ENCODE data around the gene S100A6. TPM values are rescaled to one million over a fixed set of nuclear protein-coding genes. Genes with fewer than 3 reads are reported as not detected.
"Not testable (repeated sequence)": the region's sequence is repeated elsewhere in the genome, so short reads cannot be mapped to it uniquely, and the experiment has no call there.

The S100A6 gene
- polyA plus RNA-seq, 3 donors: 208 to 240 (median 221) TPM

DNA sequence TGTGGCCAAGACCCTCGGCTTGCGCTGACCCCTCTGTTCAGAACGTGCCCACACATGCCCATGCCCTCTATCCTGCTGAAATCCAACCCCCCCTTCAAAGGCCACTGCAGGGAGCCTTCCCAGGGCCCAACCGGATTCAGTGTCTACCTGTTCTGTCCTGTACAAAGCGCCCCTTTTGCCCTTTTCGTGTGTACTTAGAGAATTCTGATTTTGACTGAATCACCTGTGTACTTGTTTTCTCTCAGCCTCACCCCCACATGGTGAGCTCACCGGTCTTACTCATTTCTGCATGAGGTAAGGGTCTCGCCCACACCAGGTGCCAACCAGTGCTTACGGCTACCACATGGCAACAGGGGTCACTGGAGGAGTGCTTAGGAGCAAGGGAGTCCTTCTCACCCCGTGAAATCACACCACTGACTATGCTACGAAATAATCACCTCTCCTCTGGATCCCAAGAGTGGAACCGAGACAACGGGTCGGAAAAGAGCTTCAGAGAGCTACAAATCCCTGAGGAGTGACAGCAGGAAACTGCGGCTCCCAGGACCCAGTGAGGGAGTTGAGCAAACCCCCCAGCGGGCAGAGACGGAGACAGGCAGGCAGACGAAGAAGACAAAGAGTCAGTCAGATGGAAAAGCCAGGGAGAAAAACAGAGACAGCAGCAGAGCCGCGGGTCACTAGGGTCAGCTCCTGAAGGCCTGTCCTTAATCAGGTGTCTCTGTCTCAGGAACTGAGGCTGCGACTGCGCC, 32.0 kb upstream of the S100A6 start:
- DNase-seq: no peak

DNA sequence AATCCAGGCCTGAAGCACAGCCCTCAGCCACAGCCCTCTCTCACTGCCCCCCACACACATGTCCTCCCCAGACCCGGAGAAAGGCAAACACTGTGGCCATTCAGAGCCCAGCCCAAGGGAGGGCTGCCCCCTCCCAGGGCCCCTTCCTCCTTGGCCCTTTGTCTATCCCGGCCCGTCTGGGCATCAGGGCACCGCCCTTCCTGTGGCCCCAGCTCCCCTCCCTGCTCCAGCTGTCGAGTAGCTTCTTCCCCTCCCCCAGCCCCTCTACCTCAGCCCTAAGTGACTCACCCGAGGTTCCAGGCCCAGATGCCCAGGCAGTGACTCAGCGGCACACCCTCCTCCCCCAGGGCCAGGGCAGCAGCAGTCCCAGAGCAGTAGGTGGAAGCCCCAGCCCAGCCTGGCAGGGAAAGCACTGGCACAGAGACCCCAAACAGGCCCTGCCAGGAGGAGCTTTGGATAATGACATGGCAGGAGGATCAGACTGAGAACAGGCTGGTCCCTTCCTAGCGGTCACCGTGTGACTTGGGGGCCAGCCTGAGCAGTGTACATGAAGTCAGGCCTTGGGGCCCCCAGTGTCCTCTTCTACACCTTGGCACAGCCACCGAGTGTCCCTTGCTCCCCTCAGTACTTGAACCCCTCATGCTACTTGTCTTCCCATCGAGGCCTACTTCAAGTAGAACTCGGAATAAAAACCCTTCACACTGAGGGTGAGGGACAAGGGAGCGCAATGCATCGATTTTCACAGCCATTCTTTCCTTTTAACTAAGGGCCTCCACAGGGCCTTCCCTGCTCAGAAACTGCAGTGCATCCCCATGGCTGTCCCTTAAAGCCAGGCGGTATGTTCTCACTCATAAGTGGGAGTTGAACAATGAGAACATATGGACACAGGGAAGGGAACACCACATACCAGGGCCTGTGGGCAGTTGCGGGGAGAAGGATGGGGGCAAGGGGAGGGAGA, 30.9 kb upstream of the S100A6 start:
- peak; percentile 72 for DNase-seq

GRCh38 chr1:153565529-153566374, 30.0 kb upstream of the S100A6 start, which contains the start of gene S100A2:
TSS of gene S100A2 (minus strand) at chr1:153565844. CDS start at chr1:153563877, 1,967 bp downstream.
- DNase-seq: no peak

- no peak for DNase-seq
Observed at GRCh38 chr1:153563991-153564390, 28.2 kb upstream of the S100A6 start.

DNA sequence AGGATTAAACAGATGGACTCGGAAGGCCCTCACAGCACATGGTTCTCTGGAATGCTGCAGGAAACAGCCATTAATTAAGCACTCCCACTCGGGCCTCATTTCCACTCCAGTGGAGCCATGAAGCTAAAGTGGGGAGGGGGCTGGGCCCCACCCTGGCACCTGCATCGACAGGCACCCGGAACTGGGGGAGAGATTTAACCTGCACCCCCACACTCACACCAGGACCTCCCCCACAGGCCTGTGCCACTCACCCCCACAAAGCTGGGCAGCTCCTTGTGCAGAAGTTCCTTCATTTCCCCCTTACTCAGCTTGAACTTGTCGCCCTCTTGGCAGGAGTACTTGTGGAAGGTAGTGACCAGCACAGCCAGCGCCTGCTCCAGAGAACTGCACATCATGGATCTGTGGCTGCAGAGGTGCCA, 27.7 kb upstream of the S100A6 start:
- peak; percentile 72 for DNase-seq

DNA sequence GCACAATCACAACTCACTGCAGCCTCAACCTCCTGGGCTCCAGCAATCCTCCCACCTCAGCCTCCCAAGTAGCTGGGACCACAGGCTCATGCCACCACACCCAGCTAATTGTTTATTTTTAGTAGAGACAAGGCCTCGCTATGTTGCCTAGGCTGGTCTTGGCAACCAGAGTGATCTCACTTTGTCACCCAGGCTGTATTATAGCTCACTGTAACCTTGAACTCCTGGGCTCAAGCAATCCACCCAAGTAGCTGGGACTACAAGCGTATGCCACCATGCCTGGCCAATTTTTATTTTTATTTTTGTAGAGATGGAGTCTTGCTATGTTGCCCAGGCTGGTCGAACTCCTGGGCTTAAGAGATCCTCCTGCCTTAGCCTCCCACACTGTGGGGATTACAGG, 26.2 kb upstream of the S100A6 start:
- DNase-seq: not testable (repeated sequence)

- DNase-seq: no peak
Observed at GRCh38 chr1:153561466-153561985, 25.7 kb upstream of the S100A6 start.

- DNase-seq: no peak
Observed at GRCh38 chr1:153560771-153561465, 25.1 kb upstream of the S100A6 start.

- no peak for DNase-seq
Observed at GRCh38 chr1:153560241-153560640, 24.4 kb upstream of the S100A6 start.

DNA sequence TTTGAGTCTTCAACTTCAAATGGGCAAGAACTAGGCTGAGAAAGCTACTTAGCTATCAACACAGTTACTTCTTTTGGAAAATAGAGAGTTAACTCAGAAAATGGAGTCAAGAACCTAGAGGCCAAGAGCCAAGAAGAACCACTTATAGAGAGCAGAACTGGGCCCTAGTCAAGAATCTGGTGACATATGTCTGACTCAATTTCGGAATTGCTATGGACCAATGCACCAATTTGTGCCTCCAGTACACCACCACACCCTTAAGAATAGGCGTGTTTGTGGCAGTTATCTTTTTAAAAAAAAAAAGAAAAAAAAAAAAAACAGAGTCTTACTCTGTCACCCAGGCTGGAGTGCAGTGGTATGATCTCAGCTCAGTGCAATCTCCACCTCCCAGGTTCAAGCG, 22.1 kb upstream of the S100A6 start:
- DNase-seq: no peak

- DNase-seq: no peak
Observed at GRCh38 chr1:153556348-153556747, 20.6 kb upstream of the S100A6 start.

DNA sequence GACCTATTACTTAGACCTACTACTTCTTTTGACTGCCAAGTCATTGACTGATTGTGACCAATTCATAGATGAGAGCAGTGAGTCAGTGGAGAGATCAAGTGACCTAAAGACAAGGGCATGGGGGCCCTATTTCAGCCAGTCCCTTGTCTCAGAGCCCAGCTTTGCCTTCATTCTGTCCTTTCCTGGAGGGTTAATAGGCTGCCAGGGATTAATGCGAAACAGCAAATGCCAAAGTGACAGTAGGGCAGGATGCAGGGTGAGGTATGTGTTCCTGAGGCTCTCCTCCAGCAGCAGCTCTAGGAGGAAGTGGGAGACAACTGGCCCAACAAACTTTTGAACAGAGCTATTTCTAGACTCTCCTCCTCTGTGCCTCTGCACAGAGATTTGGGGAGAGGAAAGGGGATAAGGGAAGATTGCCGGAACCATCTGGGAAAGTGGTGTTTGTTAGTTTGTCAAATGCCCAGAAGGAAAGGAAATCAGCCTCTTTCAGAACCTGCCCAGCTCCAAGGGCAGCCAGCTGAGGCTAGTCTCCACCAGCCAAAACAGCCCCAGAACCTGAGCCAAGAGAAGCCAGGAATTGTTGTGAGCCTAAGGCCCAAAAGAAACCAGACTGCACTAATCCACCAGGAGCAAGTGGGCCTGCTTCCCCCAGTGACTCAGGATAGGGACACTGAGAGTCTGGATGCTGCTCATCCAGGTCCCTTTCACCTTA, 18.2 kb upstream of the S100A6 start:
- no peak for DNase-seq

- DNase-seq: no peak
Observed at GRCh38 chr1:153553096-153553495, 17.3 kb upstream of the S100A6 start.

GRCh38 chr1:153552335-153552734, 16.5 kb upstream of the S100A6 start:
- DNase-seq: no peak

GRCh38 chr1:153550827-153551500, 15.2 kb upstream of the S100A6 start:
- DNase-seq: no peak

DNA sequence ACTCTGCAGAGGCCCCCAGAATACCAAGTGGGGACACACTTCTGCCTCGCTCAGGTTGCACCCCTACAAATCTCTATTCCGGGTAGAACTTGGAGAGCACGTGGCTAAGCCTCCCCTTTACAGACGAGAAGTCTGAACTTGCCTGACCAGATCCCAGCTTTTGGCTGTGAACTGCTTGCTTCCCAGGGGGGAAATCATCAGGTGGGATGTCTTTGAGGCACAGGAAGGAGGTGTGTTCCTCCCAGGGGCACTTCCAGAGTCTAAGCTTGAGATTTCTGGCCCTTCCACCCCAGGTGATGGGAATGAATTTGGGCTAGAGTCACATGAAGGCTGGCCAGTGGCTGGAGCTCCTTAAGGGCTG, 14.6 kb upstream of the S100A6 start:
- no peak for DNase-seq

DNA sequence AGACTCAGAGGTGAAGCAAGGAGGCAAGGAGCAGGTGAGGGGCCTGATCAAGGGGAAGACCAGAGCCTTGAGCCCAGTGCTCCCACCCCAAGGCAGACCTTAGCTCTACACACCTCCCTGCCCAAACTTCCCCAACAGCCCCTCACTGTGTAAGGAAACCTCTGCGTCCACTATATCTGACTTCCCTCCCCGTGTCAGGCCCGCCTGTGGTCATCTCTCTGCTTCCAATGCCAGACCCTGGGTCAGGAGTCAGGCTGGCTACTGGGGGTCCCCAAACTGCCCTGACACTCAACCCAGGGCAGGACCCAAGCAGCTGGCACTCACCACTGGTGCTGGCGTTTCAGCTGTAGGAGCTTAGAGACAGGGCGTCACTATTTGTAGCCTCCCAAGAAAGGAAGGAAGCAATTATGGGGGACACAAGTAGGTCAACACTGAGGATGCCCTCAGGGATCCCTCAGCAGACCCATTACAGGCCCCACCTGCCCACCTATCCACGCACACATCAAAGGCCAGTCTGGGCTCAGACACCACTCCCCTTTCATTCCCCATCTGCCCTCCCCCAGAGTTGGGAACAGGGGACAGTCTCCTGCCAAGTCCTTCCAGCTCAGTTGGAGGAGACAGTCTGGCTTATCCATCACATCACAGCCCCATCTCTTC, 14.1 kb upstream of the S100A6 start:
- no peak for DNase-seq

GRCh38 chr1:153548722-153549688, 13.2 kb upstream of the S100A6 start, which contains the start of gene S100A3:
TSS of gene S100A3 (minus strand) at chr1:153549258. CDS start at chr1:153548485, 773 bp downstream.
- no peak for DNase-seq

Data from renal pelvis (tissue), 4 donors.